AG04449 (cell line): Measurements from ENCODE around the gene RUNX1.
A peak's percentile ranks its signal among the peaks of the same experiment; 100 is the strongest.

Experiments used
- CTCF ChIA-PET: fragments of 350-600 bp; formaldehyde crosslinking; extraction: SDS; loops from one replicate; lab custom pipeline; 2021; ENCODE audit warnings: antibody characterized with exemption; lab: Yijun Ruan, JAX
- POLR2A ChIA-PET: fragments of 400-600, 350-600 bp; formaldehyde crosslinking; extraction: SDS; loops from one replicate; lab custom pipeline; 2020; ENCODE audit warnings: antibody characterized with exemption, inconsistent platforms; lab: Yijun Ruan, JAX
- DNase-seq: peaks from one replicate; pipeline ENCODE4 v3.0.0-alpha.2; 2010; ENCODE audit warnings: low read depth, low spot score
- H3K4me3 ChIP-seq: 2 replicates; pipeline ENCODE4 v1.5.1; 2011; ENCODE audit warnings: low read depth, mild to moderate bottlenecking, control low read depth, low read length
- CTCF ChIP-seq: IDR thresholded peaks from one replicate; pipeline ENCODE4 v1.5.1; 2011; ENCODE audit warnings: mild to moderate bottlenecking, moderate library complexity, low read length, control low read depth, inconsistent platforms; ENCODE audit not compliant: insufficient read depth; ENCODE audit errors: missing control alignments

Gene RUNX1

GRCh38 chr21:34812504-34813265 lies 236.4 kb downstream of the RUNX1 start:
- ChIA-PET CTCF (interaction anchor here (0.7 to 1.4 kb wide), 5 partner anchors 9 to 308 kb away, joined by 3 to 4 read pairs (median 3); no protein-coding TSS in a partner anchor), POLR2A (interaction anchor here (0.5 to 2.0 kb wide), 5 partner anchors 10 to 74 kb away, joined by 3 to 8 read pairs (median 4); no protein-coding TSS in a partner anchor)
- peak; percentile 98 for DNase-seq
- no peak overlapping the region for H3K4me3 ChIP-seq
- no peak for TF ChIP-seq CTCF

- DNase-seq, result no peak
- ChIA-PET POLR2A (interaction anchor here (2.0 kb wide), 1 partner anchor 75 kb away, joined by 8 read pairs; no protein-coding TSS in a partner anchor), CTCF (interaction anchor here (0.8 to 1.8 kb wide), 6 partner anchors 8 to 208 kb away, joined by 3 to 10 read pairs (median 4); no protein-coding TSS in a partner anchor)
- TF ChIP-seq CTCF, result no peak
- H3K4me3 ChIP-seq, result no peak overlapping the region
Measured at GRCh38 chr21:34811368-34811767, 237.7 kb downstream of the RUNX1 start.

GRCh38 chr21:34810786-34811185 lies 238.3 kb downstream of the RUNX1 start:
- TF ChIP-seq CTCF, result no peak
- H3K4me3 ChIP-seq, result no peak overlapping the region
- DNase-seq, result no peak
- POLR2A ChIA-PET, result no interaction called here
- CTCF ChIA-PET, result interaction anchor here (1.2 to 1.8 kb wide), 3 partner anchors 12 to 207 kb away, joined by 4 to 10 read pairs (median 5); no protein-coding TSS in a partner anchor

- ChIA-PET POLR2A (interaction anchor here (2.9 kb wide), 1 partner anchor 27 kb away, joined by 6 read pairs; no protein-coding TSS in a partner anchor), CTCF (interaction anchor here (1.4 to 1.9 kb wide), 4 partner anchors 8 to 117 kb away, joined by 3 to 8 read pairs (median 6); no protein-coding TSS in a partner anchor)
- no peak for TF ChIP-seq CTCF
- DNase-seq, result no peak
- H3K4me3 ChIP-seq, result no peak overlapping the region
Measured at GRCh38 chr21:34809822-34810221, 239.3 kb downstream of the RUNX1 start.

GRCh38 chr21:34808569-34809204 lies 240.4 kb downstream of the RUNX1 start:
- peak; percentile 53 for DNase-seq
- ChIA-PET CTCF (interaction anchor here (0.8 to 1.9 kb wide), 5 partner anchors 9 to 116 kb away, joined by 3 to 8 read pairs (median 4); no protein-coding TSS in a partner anchor), POLR2A (interaction anchor here (0.9 to 2.9 kb wide), 7 partner anchors 12 to 282 kb away, joined by 3 to 6 read pairs (median 3); no protein-coding TSS in a partner anchor)
- no peak overlapping the region; the same call in 1 of the 2 replicates for H3K4me3 ChIP-seq
- no peak for TF ChIP-seq CTCF
